ENCODE results near the gene ENDOD1.

The ENDOD1 gene

GRCh38 chr11:95144313-95145235, 54.9 kb downstream of the ENDOD1 start:
- DNase-seq: no peak

GRCh38 chr11:95145430-95146060, 55.9 kb downstream of the ENDOD1 start:
- DNase-seq: no peak

GRCh38 chr11:95147364-95147905, 57.8 kb downstream of the ENDOD1 start:
- no peak for DNase-seq

- no peak for DNase-seq
Measured at GRCh38 chr11:95148406-95148805, 58.8 kb downstream of the ENDOD1 start.

GRCh38 chr11:95148938-95149337, 59.3 kb downstream of the ENDOD1 start:
- DNase-seq: no peak

- DNase-seq: no peak
Measured at GRCh38 chr11:95149651-95150364, 60.2 kb downstream of the ENDOD1 start.

GRCh38 chr11:95150956-95151684, 61.5 kb downstream of the ENDOD1 start:
- peak; percentile 86 for DNase-seq

GRCh38 chr11:95152876-95153856, 63.5 kb downstream of the ENDOD1 start:
- no peak for DNase-seq

GRCh38 chr11:95153857-95154246, 64.2 kb downstream of the ENDOD1 start:
- DNase-seq: no peak

- peak; percentile 41 for DNase-seq
Measured at GRCh38 chr11:95154514-95154913, 64.9 kb downstream of the ENDOD1 start.

- no peak for DNase-seq
Measured at GRCh38 chr11:95155385-95155784, 65.7 kb downstream of the ENDOD1 start.

GRCh38 chr11:95156133-95156721, 66.6 kb downstream of the ENDOD1 start:
- no peak for DNase-seq

GRCh38 chr11:95156916-95157541, 67.4 kb downstream of the ENDOD1 start:
- DNase-seq: no peak

- no peak for DNase-seq
Measured at GRCh38 chr11:95157824-95158223, 68.2 kb downstream of the ENDOD1 start.

GRCh38 chr11:95161248-95161647, 71.6 kb downstream of the ENDOD1 start:
- DNase-seq: no peak

- no peak for DNase-seq
Measured at GRCh38 chr11:95163106-95163505, 73.5 kb downstream of the ENDOD1 start.

- DNase-seq: no peak
Measured at GRCh38 chr11:95165638-95166037, 76.0 kb downstream of the ENDOD1 start.

- DNase-seq: no peak
Measured at GRCh38 chr11:95166781-95167180, 77.1 kb downstream of the ENDOD1 start.

- no peak for DNase-seq
Measured at GRCh38 chr11:95170294-95170693, 80.6 kb downstream of the ENDOD1 start.

GRCh38 chr11:95175818-95176380, 86.3 kb downstream of the ENDOD1 start:
- no peak for DNase-seq

Measured in activated T-cell treated with anti-CD3 and anti-CD28 coated beads for 4 hours (primary cell).